NCI-H1694 (cell line): Measurements from ENCODE around the gene GRM8.
"Not testable (repeated sequence)": the region's sequence is repeated elsewhere in the genome, so short reads cannot be mapped to it uniquely, and the experiment has no call there.

ENCODE experiments used
- DNase-seq: peaks from one replicate; lab custom pipeline; 2025; lab: John Stamatoyannopoulos, UW

The GRM8 gene

GRCh38 chr7:126908564-126908963 is 344.2 kb downstream of the GRM8 start:
- DNase-seq, result not testable (repeated sequence)

- DNase-seq, result not testable (repeated sequence)
Observed at GRCh38 chr7:126907657-126908056, 345.1 kb downstream of the GRM8 start.

- not testable (repeated sequence) for DNase-seq
Observed at GRCh38 chr7:126905255-126905654, 347.5 kb downstream of the GRM8 start.

DNA sequence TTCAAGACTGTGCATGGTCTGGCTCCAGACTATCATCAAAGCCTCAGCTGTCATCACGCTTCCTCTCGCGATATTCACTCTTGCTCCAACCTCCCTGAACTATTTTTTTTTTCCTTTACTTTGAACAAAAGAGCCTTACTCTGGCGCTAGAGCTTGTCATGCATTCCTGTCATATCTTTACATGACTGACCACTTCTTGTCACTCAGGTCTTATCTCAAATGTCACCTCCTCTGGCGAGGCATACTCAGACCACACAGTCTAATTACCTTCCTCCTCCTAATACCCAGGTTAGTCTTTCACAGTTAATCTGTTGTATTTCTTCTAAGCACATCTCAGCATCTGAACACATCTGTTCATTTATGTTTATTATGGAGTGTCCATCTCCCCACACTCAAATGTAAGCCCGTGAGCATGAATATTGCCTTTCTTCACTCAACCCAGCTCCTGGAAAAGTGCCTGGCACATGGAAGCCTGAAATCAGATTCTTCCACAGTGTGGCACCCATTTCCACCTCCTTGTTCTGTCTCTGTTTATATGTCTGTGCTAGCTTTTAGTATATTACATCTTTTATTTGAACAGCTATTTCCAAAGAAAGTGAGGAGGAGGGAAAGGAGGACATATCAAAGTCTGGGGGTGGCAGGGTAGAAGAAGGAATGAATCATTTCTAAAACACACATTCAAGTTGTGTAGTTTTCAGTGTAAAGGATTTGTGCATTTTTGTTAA is 351.5 kb downstream of the GRM8 start:
- DNase-seq, result not testable (repeated sequence)

DNA sequence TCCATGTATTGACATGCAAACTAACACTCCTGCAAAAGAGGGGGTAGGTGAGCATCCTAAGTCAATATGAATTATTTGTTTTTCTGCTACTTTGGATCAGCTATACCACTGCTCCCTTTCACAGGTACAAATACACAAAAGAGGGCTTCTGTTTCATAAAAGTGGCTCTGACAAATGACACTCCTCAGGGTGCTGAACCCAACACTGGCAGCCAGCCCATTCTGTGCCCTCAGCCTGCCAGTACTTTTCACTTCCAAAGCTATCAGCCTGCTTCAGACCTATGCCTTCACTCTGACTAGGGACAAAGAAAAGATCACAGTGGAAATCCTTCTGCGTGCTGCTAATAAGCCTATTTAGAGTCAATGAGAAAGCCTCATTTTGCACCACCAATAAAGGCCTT is 364.8 kb downstream of the GRM8 start:
- DNase-seq, result not testable (repeated sequence)

DNA sequence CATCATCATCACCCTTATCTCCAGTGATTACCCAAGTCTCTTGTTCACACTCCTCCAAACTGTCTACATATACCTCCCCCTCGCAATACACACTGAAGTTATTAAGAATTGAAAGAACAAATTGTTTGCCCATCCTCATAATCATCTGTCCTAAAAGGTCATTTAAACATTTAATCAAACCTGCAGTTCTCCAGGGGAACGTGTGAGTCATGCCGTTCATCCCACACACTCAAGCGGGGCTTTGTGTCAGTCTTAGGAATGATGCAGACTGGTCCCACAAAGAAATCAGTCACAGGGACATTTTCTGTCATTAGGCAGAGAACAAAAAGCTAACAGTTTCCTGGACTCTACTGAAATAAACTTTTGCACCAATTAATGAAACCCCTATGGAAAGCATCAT is 365.2 kb downstream of the GRM8 start:
- not testable (repeated sequence) for DNase-seq

DNA sequence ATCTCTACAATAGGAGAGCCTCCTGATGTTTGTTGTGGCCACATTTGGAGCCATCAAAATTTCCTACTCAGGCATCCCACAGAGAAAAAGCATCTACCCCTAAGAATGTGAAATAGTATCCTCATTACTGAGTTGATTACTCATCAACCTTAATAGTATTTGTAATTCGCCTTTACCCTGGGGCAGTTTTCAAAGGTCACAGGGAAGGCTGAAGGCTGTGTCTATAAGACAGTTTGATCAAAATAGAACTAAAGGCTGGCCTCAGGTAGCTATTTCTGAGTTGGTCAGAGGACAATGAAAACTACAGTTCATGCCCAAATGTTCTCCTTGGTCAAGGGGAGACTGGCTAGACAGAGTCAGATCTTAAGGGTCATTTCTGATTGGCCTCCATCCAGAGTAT is 370.0 kb downstream of the GRM8 start:
- DNase-seq, result not testable (repeated sequence)

- DNase-seq, result not testable (repeated sequence)
Observed at GRCh38 chr7:126881908-126882307, 370.8 kb downstream of the GRM8 start.

DNA sequence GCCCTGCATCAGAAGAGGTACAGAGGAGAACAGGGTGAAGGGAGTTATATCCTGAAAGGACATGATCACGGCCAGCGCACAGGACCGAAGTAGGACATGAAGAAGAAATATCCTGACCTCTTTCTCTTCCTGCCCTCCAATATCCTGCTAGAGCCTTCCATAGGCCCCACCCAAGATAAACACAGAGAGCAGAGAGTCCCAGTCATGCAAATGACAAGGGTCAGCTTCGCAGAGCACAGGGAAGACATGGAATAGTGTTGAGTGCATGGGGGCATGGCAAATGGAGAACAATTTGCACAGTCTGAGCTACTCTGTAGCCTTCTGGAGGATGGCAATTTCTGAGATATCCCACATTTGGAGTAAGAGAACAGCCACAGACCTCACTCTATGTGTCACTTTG is 371.4 kb downstream of the GRM8 start:
- DNase-seq, result no peak

GRCh38 chr7:126876536-126876935 is 376.2 kb downstream of the GRM8 start:
- DNase-seq, result not testable (repeated sequence)

- DNase-seq, result peak; percentile 15
Observed at GRCh38 chr7:126856691-126857291, 395.9 kb downstream of the GRM8 start.

DNA sequence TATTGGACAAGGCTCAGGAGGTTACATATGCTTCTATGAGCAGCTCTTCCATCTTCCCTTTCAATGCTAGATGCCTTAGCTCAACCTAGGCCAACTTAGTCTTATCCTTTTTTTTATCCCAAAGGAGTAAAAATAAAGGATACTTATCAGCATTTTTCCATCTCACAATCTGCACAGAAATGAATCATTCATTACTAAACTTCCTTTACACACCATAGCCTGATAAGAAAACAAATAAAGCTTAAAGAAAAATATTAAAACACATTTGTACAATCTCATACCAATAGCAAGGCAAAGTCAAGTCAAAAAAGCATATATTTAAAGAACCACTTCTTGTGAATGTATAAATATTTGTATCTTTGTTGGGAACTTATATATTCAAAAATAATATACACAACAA is 407.4 kb downstream of the GRM8 start:
- no peak for DNase-seq

GRCh38 chr7:126843883-126844282 is 408.9 kb downstream of the GRM8 start:
- DNase-seq, result no peak

DNA sequence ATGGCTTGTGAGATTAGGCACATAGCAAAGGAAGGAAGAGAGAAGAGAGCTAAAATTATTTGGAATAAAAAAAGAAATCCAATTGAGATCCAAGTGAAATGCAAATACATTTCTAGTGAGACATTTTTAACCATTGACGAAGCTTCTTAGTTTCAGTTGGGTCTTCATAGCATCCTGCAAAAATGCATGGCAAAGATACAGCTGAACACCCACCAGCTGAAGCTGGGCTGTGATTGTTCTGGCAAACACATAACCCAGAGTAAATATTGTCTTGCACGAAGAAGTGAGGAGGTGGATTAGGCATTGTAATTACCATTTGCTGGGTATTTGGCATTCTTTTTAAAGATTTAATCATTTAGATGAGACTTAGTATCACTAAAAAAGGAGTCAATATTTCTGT is 409.4 kb downstream of the GRM8 start:
- DNase-seq, result no peak

- DNase-seq, result no peak
Observed at GRCh38 chr7:126842451-126842850, 410.3 kb downstream of the GRM8 start.

GRCh38 chr7:126840869-126841268 is 411.9 kb downstream of the GRM8 start:
- DNase-seq, result peak; percentile 3

DNA sequence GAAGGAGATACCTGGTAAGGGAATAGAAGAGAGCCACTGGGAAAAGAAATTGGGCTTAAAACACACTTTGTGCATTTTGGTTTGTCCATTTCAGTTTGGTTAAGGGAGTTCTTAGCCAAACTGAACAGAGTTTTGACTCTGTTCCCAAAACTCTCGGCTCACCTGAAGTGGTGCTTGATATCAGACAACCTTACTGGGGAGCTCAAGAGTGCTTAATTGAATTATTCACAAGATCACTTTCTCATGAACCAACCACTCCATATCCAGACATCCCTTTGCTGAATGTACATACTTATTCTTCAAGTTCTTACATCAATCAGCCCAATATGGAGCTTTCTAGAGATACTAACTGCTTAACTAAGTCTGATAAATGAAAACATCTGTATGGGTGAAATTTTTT is 413.1 kb downstream of the GRM8 start:
- no peak for DNase-seq

GRCh38 chr7:126838194-126838593 is 414.5 kb downstream of the GRM8 start:
- DNase-seq, result no peak

- not testable (repeated sequence) for DNase-seq
Observed at GRCh38 chr7:126831241-126831640, 421.5 kb downstream of the GRM8 start.

GRCh38 chr7:126820925-126821324 is 431.8 kb downstream of the GRM8 start:
- no peak for DNase-seq

DNA sequence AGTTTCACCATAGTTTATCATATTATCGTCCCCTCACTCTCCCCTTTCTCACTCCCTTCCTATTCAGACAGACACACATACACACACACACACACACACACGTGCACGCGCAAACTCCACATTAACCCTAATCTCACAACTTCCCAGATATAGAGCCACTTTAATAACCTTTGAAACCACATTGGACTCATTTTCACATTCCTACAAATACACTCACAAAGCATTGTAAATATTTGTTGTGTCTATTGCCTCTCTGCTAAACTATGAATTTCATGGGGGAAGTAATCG is 433.6 kb downstream of the GRM8 start:
- DNase-seq, result no peak

GRCh38 chr7:126818393-126819196 is 434.1 kb downstream of the GRM8 start:
- no peak for DNase-seq

- DNase-seq, result no peak
Observed at GRCh38 chr7:126809188-126809587, 443.6 kb downstream of the GRM8 start.
